Psoas muscle (tissue), 8 donors: ENCODE data around the gene CTPS1. TPM values are rescaled to one million over a fixed set of nuclear protein-coding genes. Genes with fewer than 3 reads are reported as not detected.
A peak's percentile ranks its signal among the peaks of the same experiment; 100 is the strongest.

Source experiments
- ATAC-seq, 4 donors: fragments of 200-7000 bp; cut with Tn5 transposase; one replicate each; pipeline ENCODE4 v1.9.1; 2020; ENCODE audit warnings: moderate library complexity in 3 of 4, mild to moderate bottlenecking in 2 of 4
- DNase-seq, 2 donors: peaks; one replicate each; pipeline ENCODE4 v3.0.0-alpha.2; 2020
- H3K27ac ChIP-seq: fragments of 200-600 bp; one replicate; pipeline ENCODE4 v1.8.0; 2022
- H3K27me3 ChIP-seq, 3 donors: fragments of 200-600 bp in 1 of 3; one replicate each; pipeline versions ENCODE4 v1.6.1 to v1.8.0; 2013 to 2022; ENCODE audit warnings: low read length in 2 of 3, mild to moderate bottlenecking in 2 of 3, moderate library complexity in 1 of 3; ENCODE audit not compliant: insufficient read depth in 3 of 3
- H3K36me3 ChIP-seq, 2 donors: fragments of 200-600 bp in 1 of 2; one replicate each; pipeline versions ENCODE4 v1.6.1 to v1.8.0; 2013 to 2022; ENCODE audit warnings: low read depth in 1 of 2, mild to moderate bottlenecking in 1 of 2, moderate library complexity in 1 of 2; ENCODE audit not compliant: insufficient read depth in 1 of 2
- H3K4me1 ChIP-seq: fragments of 200-600 bp; one replicate; pipeline ENCODE4 v1.8.0; 2022
- H3K4me3 ChIP-seq: fragments of 200-600 bp; one replicate; pipeline ENCODE4 v1.8.0; 2022; ENCODE audit warnings: mild to moderate bottlenecking
- H3K9me3 ChIP-seq: fragments of 200-600 bp; one replicate; pipeline ENCODE4 v1.8.0; 2022
- CTCF ChIP-seq: fragments of 200-600 bp; IDR thresholded peaks from one replicate; pipeline ENCODE4 v1.8.0; 2022; ENCODE audit warnings: antibody characterized with exemption
- WGBS, 3 donors: extraction: QIAGEN DNeasy Blood & Tissue Kit; methylation state at CpG; one replicate each; pipeline versions ENCODE4 v1.1.6 to v1.1.7; 2013; 5-methylcytosine and 5-hydroxymethylcytosine counted together
- intact Hi-C, 2 donors: fragments of 100-400 bp; cut with DNase I; formaldehyde crosslinking; loops; one replicate each; pipeline versions ENCODE4 v1.11.0 to v1.14.2; 2022
- polyA plus RNA-seq, 3 donors: library from polyadenylated mRNA; stranded (reverse); fragments of 200-250 nt; gene quantifications; one replicate each; pipeline ENCODE4 v1.2.3, GENCODE V29; 2013
- total RNA-seq, 4 donors: library from RNA; stranded (reverse); fragmentation: NEBNext Ultra II Directional in 2 of 4; extraction: Animal tissue kit (Norgen Biotek cat#: 25700) in 2 of 4; gene quantifications; one replicate each; pipeline versions ENCODE4 v1.2.1 to v1.2.4, GENCODE V29; 2021 to 2023
- donor health status: healthy with polysubstance abuse.
- donor health status: DM: no; HTN: no; CAD: no; lungs with moderate emphysema.
- donor health status: Bipolar disorder and iron deficiency.
- donor health status: healthy.
- donor health status: DM: yes; HTN: yes; CAD: no.
- donor health status: DM: no; HTN: no; CAD: no.
- donor health status: DM: no; HTN: no; CAD: no.
- donor health status: DM: yes; HTN: yes; CAD: no.

The CTPS1 gene
- total and polyA plus RNA-seq, 7 donors = 8.0 to 43.5 (median 20.8) TPM

DNA sequence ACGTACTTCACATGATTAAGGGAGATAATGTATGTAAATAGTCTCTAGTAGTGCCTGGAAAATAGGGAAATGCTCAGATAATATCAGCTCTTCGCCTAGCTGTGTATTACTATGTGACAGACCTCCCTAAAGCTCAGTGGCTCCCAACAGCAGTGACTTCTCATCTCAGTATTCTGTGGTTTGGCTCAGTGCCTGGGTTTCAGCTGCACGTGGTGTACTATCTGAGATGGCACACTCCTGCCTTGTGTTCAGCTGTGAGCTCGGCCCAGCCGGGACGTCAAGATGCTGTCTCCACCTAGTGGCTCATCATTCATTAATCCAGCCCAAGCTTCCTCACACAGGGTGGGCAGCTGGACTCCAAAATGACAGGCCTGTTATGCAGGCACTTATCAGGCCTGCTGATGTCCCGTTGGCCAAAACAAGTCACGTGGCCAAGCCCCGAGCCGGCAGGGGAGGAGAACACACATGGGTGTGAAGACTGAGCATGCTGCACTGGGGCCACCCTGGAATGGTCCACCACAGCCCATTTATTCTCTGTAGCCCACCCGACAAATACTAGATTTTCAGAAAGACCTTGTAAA lies 24.2 kb downstream of the CTPS1 start:
- Histone ChIP-seq H3K9me3 (no peaks in the 10 kb centered on the region), H3K27ac (peak overlapping the region; percentile 80), H3K4me1 (peaks cover 7% of the 10 kb centered on the region), H3K36me3 (peaks cover 0 to 94% of the 10 kb centered on the region in 2 donors), H3K27me3 (no peaks in the 10 kb centered on the region), H3K4me3 (no peak overlapping the region)
- peak; percentile 98 to 100 (median 99) for ATAC-seq
- intact Hi-C loops = no loop called here
- DNase-seq = peak; percentile 93 to 95
- WGBS, 3 donors = 31 to 45% (median 34%) methylated on average over 11 of the region's 11 CpGs
- TF ChIP-seq CTCF = peak; percentile 55

DNA sequence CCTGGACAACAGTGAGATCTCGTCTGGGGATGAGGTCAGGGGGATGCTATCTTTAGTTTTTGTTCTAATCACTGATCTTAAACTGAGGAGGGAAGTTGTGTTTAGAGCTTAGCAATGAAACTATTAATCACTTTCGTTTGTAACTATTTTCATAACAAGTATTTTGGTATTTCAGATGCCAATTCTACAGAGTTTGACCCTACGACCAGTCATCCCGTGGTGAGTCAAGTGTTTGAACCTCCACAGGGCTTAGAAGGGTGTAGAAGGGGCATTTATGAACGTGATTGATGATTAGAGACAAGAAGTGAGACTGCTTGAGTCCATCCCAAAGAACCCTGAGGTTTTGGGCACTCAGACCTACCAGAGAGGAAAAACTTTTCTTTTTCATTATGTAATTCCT lies 26.4 kb downstream of the CTPS1 start:
- H3K4me3 ChIP-seq = no peak overlapping the region
- no peaks in the 10 kb centered on the region for H3K27me3 ChIP-seq
- peaks cover 2 to 94% of the 10 kb centered on the region in 2 donors for H3K36me3 ChIP-seq
- ATAC-seq (no peak), DNase-seq (no peak)
- intact Hi-C loops = no loop called here
- H3K27ac ChIP-seq = no peak overlapping the region
- H3K4me1 ChIP-seq = peaks cover 7% of the 10 kb centered on the region
- TF ChIP-seq CTCF = no peak
- H3K9me3 ChIP-seq = no peaks in the 10 kb centered on the region
- WGBS, 3 donors = 88 to 90% (median 88%) methylated on average over 5 of the region's 5 CpGs

DNA sequence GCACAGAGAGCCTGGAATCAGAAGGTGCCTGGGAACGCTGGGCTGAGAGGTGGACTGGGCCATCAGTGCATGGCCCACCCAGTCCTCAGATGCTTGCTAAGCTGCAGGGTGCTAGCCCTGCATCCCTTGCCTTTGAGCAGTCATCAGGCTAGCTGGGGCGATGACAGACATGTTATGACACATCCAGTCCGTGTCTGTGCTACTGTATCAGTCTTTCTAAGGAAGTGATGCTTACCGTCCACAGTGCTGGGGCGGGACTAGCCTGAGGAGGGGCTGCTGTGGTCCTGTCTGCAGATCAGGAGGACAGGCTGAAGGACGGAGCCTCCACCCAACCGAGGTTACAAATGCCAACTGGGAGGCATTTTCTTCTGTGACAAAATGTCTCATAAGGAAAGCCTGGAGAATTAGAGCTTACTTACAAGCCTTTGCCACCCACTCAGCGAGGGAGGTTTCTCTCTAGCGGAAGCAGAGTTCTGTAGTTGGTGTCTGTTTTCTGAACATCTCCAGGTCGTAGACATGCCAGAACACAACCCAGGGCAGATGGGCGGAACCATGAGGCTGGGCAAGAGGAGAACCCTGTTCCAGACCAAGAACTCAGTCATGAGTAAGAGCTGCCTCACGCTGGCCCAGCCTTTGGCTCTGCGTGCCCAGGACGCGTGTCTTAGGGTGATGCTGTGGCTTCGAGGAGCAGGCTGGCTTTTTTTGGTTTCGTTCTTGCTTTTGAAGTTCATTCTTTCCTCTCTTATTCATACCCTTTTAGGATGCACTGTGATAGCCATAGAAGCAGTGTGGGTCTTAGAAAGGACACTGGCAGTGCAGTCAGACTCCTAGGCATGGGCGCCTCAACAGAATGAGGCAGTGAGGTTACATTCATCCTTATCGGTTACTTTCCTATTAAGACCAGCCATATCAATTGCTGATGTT lies 27.7 kb downstream of the CTPS1 start:
- no peak for ATAC-seq
- 93 to 94% (median 94%) methylated on average over 19 of the region's 19 CpGs for WGBS, 3 donors
- no peaks in the 10 kb centered on the region for H3K27me3 ChIP-seq
- intact Hi-C loops = no loop called here
- H3K4me1 ChIP-seq = peaks cover 7% of the 10 kb centered on the region
- no peak for TF ChIP-seq CTCF
- H3K27ac ChIP-seq = no peak overlapping the region
- H3K36me3 ChIP-seq = peaks cover 7 to 94% of the 10 kb centered on the region in 2 donors
- H3K9me3 ChIP-seq = no peaks in the 10 kb centered on the region
- no peak for DNase-seq
- H3K4me3 ChIP-seq = no peak overlapping the region

GRCh38 chr1:41009466-41009865 lies 30.0 kb downstream of the CTPS1 start:
- H3K27ac ChIP-seq = no peak overlapping the region
- H3K4me1 ChIP-seq = no peaks in the 10 kb centered on the region
- intact Hi-C loops = no loop called here
- no peak overlapping the region for H3K4me3 ChIP-seq
- WGBS, 3 donors = 92 to 95% (median 95%) methylated on average over 8 of the region's 8 CpGs
- no peaks in the 10 kb centered on the region for H3K9me3 ChIP-seq
- H3K27me3 ChIP-seq = no peaks in the 10 kb centered on the region
- ATAC-seq (no peak), DNase-seq (no peak)
- H3K36me3 ChIP-seq = peaks cover 7 to 89% of the 10 kb centered on the region in 2 donors
- no peak for TF ChIP-seq CTCF
